SU-DHL-6 (cell line): Measurements from ENCODE around the gene MYO1D.

Source experiments
- EZH2phosphoT487 ChIP-seq: fragments of 200-600 bp; sonication (generic), shearing (Covaris generic); conservative IDR thresholded peaks from 2 replicates; pipeline ENCODE4 v1.6.1; 2018; ENCODE audit warnings: mild to moderate bottlenecking, antibody characterized with exemption, low read length, moderate library complexity, mixed read lengths
- TF ChIP-seq, protein P1 (sequence below): fragments of 200-600 bp; sonication (generic); IDR thresholded peaks from one replicate; pipeline ENCODE4 v1.5.1; 2017; ENCODE audit warnings: antibody characterized with exemption, mild to moderate bottlenecking, low read length, moderate library complexity; ENCODE audit not compliant: insufficient read depth, poor library complexity, severe bottlenecking

DNA sequence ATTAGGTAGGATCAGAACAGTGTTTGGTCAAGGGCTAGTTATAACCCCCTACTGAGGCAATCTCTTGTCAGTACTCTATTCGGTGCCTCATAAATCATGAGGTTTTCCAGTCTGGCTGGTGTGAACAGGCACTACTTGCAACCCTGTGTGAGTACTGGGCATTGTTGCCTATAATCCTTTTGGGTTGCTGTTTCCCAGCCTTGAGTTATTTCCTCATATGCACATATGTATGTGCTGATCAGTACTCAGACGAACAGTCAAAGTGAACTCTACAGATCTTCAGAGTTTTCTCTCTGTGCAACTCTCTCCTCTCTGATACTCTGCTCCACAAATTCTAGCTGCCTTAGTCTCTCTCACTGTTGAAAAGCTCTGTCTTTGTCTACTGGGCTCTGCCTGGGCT, 225.8 kb downstream of the MYO1D start:
- TF ChIP-seq, protein P1, sequence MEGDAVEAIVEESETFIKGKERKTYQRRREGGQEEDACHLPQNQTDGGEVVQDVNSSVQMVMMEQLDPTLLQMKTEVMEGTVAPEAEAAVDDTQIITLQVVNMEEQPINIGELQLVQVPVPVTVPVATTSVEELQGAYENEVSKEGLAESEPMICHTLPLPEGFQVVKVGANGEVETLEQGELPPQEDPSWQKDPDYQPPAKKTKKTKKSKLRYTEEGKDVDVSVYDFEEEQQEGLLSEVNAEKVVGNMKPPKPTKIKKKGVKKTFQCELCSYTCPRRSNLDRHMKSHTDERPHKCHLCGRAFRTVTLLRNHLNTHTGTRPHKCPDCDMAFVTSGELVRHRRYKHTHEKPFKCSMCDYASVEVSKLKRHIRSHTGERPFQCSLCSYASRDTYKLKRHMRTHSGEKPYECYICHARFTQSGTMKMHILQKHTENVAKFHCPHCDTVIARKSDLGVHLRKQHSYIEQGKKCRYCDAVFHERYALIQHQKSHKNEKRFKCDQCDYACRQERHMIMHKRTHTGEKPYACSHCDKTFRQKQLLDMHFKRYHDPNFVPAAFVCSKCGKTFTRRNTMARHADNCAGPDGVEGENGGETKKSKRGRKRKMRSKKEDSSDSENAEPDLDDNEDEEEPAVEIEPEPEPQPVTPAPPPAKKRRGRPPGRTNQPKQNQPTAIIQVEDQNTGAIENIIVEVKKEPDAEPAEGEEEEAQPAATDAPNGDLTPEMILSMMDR, result no peak
- no peak for TF ChIP-seq EZH2phosphoT487
